ENCODE results near the gene PDZRN3.
"Not testable (repeated sequence)": the region's sequence is repeated elsewhere in the genome, so short reads cannot be mapped to it uniquely, and the experiment has no call there.

The PDZRN3 gene

DNA sequence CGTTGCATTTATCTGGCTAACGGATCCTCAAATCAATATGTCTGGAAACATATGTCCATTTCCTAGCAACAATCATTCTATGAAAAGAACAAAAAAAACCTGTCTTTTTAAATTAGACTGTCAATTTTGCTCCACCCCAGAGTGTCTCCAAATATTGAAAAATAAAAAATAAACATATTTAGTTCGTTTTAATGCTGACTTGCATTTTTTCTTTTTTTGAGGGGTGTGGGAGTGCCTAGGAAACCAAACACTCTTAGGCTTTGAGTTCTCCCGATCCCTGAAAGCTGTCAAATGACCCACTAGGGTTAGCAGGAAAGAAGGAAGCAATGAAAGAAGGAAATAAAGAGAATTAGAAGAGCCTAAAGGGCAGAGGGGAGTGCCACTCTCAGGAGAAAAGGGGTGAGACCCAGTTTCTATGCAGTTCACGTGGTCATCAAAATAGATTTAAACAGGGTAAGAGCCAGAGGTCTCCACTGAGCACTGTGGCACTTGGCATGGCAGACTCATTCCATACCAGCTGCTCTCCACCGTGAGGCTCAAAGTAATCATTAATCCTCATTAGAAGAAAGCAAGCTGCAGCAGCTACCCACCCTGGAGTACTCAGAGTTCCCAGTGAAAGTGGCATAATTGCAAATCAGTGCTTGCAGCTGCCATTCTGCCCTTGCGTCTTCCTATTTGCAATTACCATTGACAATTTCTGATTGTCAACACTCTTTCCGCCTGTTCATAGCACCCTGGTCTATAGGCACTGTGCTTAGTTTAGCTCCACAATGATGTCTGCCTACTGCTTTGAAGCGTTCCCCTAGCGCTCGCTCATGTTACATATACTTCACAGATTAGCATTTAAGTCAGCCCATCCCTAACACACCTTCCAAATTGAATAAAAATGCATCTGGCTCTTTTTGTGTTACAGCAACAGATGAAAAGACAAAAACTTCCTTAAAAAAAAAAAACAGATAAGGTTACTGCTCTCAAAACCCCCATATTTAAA, 32.3 kb downstream of the PDZRN3 start:
- H3K4me3 ChIP-seq (ENCODE audit: low read depth, low read length), result no peak overlapping the region

DNA sequence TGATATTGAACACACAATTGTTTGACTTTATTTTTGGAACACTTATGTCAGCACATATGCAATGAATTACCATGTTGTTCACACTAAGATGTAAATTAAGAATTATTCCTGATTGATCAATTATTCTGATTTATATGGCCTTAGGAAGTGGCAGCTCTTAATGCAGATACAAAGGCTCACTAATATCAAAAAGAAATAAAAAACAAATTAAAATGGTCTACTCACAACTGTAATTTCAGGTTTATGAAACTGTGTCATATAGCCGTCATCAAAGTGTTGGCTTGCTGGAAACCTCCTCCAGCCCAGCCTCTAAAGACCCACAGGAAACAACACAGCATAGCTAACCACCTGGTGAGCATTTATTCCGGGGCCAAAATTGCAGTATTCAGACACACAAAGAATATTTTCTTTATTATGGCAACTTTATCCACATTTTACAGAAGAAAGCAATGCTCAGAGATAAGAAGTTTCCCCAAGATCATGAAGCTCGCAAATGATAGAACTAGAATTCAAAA, 33.4 kb downstream of the PDZRN3 start:
- H3K4me3 ChIP-seq (ENCODE audit: low read depth, low read length), result no peak overlapping the region

DNA sequence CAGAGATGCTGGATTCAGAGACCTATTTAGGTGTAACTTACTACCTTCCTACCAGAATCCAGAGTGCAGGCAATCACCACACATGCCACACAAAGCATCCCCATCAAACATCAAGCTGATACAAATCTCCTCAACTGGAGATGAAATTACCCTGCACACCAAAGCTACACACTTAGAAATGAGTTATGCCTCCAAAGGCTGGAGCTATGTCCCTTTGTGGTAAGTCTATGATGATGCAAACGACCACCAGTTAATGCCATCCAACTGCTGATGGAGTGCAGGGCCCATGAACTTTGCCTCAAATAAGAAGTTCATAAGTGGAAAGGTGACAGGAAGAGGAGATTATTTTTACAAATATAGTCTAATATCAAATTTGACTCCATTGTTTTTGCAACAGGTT, 38.1 kb downstream of the PDZRN3 start:
- no peak overlapping the region for H3K4me3 ChIP-seq (ENCODE audit: low read depth, low read length)

DNA sequence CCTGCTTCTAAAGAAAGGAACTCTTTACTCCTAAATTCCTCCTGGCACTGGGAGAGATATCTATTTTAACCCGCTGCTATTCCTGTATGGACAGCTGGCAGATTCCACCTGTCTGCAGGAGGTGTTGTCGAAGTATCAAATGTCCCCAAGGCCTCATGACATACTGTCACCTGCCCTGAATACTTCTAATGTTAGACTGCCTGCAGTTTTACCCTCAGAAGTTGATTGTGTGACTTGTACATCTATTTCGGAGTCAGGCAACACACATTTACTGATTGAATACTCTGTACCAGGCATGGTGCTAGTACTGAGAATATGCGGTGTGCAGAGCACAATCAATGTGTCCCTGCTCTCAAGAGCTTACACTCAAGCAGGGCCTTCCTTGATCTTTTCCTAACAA, 38.6 kb downstream of the PDZRN3 start:
- H3K4me3 ChIP-seq (ENCODE audit: low read depth, low read length), result no peak overlapping the region

DNA sequence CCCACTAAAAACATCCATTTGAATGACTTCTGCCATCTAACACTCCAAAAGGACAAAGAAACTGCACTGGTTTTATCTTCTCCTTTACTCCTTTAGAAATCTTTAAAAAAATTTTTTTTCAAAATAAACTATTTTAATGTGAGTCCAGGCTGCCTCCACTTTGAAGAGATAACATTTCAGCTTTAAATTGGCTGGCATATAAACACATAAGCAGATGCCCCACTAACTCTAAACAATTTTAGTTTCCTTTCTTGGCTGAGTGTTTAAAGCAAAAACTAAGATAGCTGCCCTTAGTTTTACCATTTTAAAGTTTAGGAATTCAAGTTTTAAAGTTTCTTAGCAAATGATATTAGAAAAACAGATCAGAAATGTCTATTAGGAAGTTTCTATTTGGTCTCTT, 39.9 kb downstream of the PDZRN3 start:
- H3K4me3 ChIP-seq (ENCODE audit: low read depth, low read length), result no peak overlapping the region

DNA sequence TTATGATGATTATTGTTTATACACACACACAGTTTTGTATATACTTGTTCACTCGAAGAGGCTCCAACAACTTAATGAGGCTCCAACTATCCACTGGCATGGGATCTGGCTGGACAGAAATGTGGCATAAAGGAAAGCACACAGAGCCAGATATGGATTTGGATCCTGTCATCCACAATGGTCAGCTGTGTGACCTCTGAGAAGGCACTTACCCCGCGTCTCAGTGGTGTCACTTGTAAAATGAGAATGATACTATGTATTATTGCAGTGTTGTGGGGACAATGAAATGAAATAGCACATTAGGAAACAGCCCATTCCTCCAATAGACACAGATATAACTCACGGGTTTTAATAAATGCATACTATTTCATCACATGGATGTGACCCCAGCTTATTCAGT, 42.2 kb downstream of the PDZRN3 start:
- H3K4me3 ChIP-seq (ENCODE audit: low read depth, low read length), result no peak overlapping the region

DNA sequence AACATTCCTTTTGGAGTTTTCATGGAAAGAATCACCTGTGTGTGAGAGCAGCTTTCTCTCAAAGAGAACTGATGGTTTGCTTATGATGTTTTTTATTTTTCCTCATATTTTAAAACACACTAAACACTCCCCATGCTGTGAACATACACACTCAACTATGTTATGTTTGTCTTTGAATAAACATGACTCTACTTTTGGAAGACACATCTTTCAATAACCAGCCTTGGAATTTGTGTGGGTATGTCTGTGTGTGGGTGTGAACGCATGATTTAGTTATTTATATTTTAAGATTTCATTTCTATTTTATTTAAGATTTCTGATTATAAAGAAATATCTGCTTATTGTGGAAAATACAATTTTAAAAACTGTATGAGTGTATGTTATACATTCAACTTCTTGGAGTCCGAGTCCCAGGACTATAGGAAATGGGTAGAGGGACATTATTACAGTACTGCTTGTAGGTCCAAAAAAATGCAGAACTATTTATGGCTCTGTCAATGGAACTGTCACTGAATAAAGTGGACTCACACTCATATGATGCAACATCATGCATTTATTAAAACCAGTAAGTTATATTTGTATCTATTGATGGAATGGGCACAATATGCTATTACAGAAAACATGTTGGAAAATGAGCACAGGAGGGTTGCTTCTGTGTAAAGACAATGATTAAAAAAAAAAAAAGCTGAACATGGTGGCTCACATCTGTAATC, 43.5 kb downstream of the PDZRN3 start:
- no peak overlapping the region for H3K4me3 ChIP-seq (ENCODE audit: low read depth, low read length)

DNA sequence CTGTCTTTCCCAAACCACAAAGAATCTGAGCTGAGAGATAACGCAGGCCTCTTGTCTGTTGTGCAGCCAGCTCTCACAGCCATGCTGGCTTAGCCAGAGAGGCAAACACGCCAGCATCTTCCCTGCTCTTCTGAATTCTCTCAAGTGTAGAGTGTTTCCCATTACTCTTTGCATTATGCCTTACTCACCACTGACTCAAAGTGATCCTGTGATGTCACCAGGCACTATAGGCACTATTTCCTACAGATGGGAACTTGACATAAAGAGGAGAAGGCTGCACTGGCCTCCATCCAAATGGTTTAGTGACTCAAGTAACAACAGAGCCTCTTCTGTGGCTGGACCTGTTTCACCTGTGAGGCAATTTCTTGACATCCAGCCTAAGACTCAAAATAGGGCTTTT, 44.4 kb downstream of the PDZRN3 start:
- no peak overlapping the region for H3K4me3 ChIP-seq (ENCODE audit: low read depth, low read length)

DNA sequence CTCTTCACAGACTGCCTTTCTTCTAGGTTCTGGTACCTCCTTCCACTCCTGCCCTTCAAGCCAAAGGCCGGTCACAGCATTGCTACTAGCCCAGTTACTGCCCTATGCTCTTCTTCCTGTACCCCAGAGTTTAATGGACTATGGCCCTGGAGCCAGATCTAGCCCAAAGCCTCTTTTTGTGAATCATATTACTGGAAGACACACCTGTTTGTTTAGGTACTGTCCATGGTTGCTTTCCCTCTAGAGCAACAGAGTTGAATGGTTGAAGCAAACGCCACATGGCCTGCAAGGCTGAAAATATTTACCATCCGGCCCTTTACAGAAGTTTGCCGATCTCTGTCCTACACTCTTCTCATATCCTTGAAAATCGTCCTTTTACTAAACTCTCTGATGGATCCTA, 47.0 kb downstream of the PDZRN3 start:
- H3K4me3 ChIP-seq (ENCODE audit: low read depth, low read length), result no peak overlapping the region

DNA sequence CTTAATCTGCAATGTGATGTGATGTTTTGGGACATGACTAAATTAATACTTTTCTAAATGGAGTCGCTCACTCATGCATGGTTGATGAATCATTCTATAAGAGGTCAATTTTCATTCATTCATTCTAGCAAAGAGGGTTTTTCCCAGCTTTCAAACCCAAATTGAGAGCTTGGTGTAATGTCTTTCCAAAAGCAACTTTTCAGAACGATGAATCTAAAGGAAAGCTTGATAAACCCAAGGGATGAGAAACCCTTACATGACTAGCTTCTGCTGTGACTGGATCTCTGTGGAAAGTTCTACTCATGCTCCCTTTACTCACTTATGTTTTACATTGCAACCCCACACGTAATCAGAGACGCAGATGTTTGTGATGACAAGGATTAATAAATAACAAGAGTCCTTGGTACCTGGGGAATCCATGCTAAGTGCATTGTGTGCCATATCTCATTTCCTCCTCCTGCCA, 47.7 kb downstream of the PDZRN3 start:
- H3K4me3 ChIP-seq (ENCODE audit: low read depth, low read length), result no peak overlapping the region

DNA sequence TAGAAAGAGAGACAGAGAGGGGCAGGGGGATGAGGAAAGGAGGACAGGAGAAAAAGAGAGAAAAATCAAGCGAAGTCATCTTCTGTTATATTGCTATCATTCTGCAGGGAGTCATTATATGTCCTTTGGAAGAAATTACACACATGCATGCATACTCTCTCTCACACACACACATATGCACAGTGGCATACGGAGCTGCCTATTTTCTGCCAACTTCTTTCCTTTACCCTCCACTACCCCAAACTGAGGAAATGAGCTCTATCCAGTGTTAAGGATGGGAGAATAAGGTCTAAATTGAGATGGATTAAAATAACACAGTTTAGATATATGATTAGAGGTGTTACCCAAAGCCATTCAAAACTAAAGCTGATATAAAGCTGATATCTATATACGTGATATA, 48.8 kb downstream of the PDZRN3 start:
- no peak overlapping the region for H3K4me3 ChIP-seq (ENCODE audit: low read depth, low read length)

DNA sequence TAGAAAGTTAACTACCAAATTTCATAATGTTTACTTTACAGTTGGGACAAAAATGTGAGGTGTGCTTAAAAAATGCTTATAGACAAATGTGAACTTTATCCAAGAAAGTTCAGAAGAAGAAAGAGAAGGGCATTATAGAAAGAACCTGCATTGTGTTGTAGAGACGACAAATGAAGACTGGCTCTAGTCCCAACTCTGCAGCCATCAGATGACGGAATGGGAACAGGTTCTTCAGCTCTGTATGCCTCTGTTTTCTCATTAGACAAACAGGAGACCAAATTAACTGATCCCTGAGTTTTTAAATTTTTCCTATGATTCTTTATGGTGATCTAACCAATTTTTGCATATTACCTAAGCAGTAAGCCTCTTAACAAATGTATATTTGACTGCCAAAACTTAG, 49.2 kb downstream of the PDZRN3 start:
- H3K4me3 ChIP-seq (ENCODE audit: low read depth, low read length), result no peak overlapping the region

DNA sequence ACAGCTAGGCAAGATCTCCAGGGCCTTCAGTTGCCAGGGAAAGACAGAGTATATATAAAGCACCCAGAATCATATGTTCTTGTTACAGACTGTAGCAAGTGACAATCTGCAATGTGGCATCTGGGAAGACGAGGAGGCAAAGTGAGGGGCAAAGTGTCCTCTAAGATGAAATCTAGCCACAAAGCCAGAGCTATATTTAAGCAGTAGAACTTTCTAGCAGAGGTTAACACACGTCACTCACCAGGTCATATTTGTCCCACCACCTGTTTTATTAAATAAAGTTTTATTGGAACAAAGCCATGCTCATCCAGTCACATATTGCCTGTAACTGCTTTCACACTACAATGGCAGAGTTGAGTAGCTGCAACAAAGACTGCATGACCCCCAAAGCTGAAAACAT, 51.5 kb downstream of the PDZRN3 start:
- no peak overlapping the region for H3K4me3 ChIP-seq (ENCODE audit: low read depth, low read length)

DNA sequence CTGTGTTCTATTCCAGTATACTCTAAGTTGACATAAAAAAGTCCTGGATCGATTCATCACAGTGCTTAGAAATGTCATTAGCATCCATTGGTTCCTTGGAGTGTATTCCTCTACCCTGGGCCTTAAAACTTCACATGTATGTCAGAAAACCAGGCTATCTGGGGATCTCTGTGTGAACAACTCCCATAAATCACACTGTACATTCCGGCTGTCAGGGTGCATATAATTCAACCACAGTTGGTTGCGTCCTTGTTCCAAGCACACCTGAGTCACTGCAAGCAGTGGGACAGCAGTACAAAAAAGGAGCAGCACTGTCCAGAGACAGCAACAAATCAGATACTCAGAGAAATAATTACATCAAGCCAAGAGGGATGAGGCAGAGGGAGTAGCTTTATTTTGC, 52.4 kb downstream of the PDZRN3 start:
- H3K4me3 ChIP-seq (ENCODE audit: low read depth, low read length), result no peak overlapping the region

DNA sequence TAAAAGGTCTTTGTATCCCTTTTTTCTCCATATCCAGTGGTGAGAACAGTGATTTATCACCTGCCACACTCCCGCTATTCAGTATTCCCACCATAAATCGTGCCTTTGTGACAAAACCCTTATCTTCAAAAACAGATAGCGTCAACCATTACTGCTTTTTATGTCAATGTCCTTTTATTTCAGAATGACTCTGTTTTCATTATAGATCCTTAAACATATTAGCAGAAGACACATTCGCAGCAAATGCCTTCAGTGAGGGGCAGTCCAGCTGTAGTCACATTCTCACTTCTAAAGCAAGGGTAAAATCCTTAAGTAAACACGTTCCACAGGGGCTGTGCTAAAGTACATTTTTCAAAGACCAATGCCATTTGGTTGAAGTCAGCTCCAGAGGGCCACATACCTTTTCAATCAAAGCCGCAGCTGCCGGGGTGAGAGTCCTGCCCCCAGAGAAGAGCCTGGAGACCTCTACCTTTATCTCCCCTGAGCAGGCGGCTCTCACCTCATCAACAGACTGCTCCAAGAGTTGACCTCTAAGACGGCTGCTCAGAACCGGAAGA, 53.4 kb downstream of the PDZRN3 start:
- no peak overlapping the region for H3K4me3 ChIP-seq (ENCODE audit: low read depth, low read length)

DNA sequence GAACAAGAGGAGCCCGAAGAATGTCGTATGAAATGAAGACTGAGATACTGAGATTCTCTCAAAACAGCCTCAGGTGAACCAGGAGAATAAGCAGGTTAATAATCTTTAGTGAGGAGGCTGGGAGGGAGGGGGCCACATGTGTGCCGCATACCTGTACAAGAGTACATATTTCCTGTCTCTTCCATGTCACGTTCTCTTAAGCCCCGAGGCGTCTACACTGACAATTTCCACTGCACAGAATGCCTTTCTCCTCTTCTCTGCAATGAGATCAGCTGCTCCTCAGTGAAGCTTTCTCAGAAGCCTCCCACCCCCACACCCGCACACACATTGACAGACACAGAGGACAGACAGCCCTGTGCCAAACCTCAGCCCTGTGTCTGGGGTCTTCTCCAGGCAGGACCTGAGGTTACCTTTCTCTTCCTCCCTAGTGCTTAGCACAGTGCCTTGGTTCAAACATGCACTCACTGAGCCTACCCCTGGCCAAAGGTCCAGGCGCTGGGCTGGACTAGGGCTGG, 55.4 kb downstream of the PDZRN3 start:
- H3K4me3 ChIP-seq (ENCODE audit: low read depth, low read length), result no peak overlapping the region

DNA sequence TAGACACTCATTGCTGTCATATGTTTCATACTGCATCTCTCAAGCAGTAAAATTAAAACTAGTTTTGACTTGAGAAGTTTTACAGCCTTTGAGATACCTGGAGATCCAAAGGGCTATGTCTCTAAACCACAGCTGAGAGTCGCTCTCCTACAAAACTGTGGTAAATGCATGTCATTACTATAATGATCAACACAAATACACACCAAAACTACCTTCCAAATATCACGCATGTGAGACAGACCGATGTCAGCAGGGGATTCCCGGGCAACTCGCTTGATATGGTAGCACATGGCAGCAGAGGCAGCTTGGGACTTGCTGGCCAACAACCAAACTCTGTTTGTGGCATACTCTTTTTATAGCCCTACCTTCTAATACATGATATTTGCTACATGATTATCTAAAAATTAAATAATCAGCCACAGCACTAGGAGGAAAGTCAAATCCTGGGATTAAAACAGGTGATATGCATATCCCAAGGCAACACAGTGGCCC, 56.3 kb downstream of the PDZRN3 start:
- no peak overlapping the region for H3K4me3 ChIP-seq (ENCODE audit: low read depth, low read length)

DNA sequence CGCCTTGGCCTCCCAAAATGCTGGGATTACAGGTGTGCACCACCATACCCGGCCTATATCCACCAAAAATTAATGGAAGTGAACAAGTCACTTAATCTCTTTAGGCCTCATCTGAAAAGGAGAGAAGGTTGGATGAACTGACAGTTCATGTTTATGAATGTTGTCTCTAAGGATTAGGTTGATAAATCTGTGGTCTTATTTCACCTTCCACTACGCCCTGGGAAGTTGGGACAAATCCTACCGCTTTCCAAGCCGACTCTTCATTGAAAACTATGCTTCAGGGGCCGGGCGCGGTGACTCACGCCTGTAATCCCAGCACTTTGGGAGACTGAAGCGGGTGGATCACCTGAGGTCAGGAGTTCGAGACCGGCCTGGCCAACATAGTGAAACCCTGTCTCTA, 59.4 kb downstream of the PDZRN3 start:
- H3K4me3 ChIP-seq (ENCODE audit: low read depth, low read length), result not testable (repeated sequence)

DNA sequence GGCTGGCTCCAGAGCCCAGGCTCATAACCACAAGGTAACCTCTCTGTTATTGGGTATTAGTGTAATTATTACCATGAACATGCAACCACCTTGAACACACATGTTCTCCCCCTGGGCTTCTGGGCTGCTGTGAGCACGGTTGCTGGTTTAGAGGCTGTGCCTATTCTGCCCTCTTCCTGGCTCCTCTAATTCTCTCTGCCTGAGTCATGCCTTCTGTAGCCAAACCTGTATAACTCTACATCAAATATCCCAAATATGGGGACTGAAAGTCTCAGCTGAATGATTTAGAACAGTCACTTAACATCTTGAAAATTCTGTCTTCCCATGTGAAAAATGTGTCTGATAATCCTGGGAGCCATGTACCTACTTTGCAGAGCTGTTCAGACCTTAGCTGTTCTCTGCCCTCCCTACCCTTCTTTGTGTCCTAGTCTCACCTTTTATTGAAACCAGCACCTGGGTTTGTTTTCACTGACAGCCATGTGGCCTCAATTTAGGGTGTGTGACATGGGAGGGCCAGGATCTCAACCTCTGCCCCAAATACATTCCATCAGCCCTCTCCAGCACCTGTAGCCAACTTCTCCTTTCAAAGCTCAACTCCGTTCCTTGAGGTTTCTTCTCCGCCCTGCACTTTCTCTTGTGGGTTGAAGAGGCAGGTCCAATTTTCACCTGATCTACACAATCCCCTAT, 60.7 kb downstream of the PDZRN3 start:
- no peak overlapping the region for H3K4me3 ChIP-seq (ENCODE audit: low read depth, low read length)

DNA sequence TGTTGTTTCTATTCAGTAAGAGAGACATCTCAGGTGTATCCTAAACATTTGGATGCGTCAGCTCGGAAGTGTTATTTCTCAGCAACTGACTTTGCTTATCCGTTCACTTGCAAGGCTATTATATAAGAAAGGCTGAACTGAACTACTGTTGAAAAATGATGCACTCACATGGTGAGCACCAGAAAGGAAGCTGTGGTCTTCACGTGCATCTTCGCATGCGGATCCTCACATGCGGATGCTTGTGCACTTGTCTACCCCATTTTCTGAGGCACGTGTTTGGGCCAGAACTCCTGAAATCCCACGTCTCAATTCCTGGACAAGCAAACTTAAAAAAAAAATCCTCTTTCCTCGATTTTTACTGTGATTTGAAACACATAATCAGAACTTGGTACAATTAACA, 63.2 kb downstream of the PDZRN3 start:
- no peak overlapping the region for H3K4me3 ChIP-seq (ENCODE audit: low read depth, low read length)

DNA sequence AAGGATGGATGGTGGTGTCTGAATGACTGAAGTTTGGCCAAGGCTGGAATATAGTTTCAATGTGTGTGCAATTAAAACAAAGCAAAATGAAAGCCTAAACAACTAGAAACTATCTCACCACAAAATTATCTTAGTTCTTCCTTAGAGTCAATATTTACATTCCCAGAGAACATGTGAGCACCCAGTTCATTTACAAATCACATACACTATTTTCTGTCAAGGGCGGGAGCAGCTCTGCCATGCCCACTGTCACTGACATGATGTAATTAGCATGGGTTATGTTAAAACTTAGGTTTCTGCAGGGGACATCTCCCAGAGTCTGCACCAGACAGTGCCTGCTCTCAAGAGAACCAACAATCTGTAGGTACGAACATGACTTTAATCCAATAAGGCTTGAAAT, 65.0 kb downstream of the PDZRN3 start:
- no peak overlapping the region for H3K4me3 ChIP-seq (ENCODE audit: low read depth, low read length)
